Hepatocyte (in vitro differentiated cells): Measurements from ENCODE around the gene PTTG1IP.

ENCODE experiments used
- CTCF ChIP-seq: fragments of 200-600 bp; sonication (generic); IDR thresholded peaks from 2 replicates; pipeline ENCODE4 v1.5.1; 2016; ENCODE audit warnings: antibody characterized with exemption, mild to moderate bottlenecking; ENCODE audit not compliant: poor library complexity
- EZH2phosphoT487 ChIP-seq: fragments of 200-600 bp; sonication (generic); IDR thresholded peaks from one replicate; pipeline ENCODE4 v1.6.1; 2018; ENCODE audit warnings: antibody characterized with exemption, mild to moderate bottlenecking, low read depth, moderate library complexity; ENCODE audit not compliant: unreplicated experiment, severe bottlenecking

- TF ChIP-seq CTCF, result no peak
- no peak for TF ChIP-seq EZH2phosphoT487
These were observed 17.6 kb upstream of the PTTG1IP start for GRCh38 chr21:44890961-44891541.
